ENCODE data around the gene ADAMTS17. TPM values are rescaled to one million over a fixed set of nuclear protein-coding genes. Genes with fewer than 3 reads are reported as not detected.

Gene ADAMTS17
- total RNA-seq, 1 donor from 2014 or later: 2.3 TPM

- Histone ChIP-seq H3K27me3 (ENCODE audit: control insufficient read depth, insufficient read depth, low read length) (no peaks in the 10 kb centered on the region), H3K36me3 (ENCODE audit: control insufficient read depth, insufficient read depth, low read length) (no peaks in the 10 kb centered on the region), H3K4me3 (ENCODE audit: low read depth, low read length) (no peak overlapping the region)
- no peak for DNase-seq (ENCODE audit: low read depth)
- TF ChIP-seq CTCF (IDR thresholded peaks at IDR 0.05; ENCODE audit: insufficient read depth, low read length, poor library complexity, severe bottlenecking): no peak
Observed at GRCh38 chr15:99965376-99965775, 376.4 kb downstream of the ADAMTS17 start.

- H3K36me3 ChIP-seq (ENCODE audit: control insufficient read depth, insufficient read depth, low read length): no peaks in the 10 kb centered on the region
- H3K27me3 ChIP-seq (ENCODE audit: control insufficient read depth, insufficient read depth, low read length): no peaks in the 10 kb centered on the region
- DNase-seq (ENCODE audit: low read depth): no peak
- TF ChIP-seq CTCF (IDR thresholded peaks at IDR 0.05; ENCODE audit: insufficient read depth, low read length, poor library complexity, severe bottlenecking): no peak
- H3K4me3 ChIP-seq (ENCODE audit: low read depth, low read length): no peak overlapping the region
Observed at GRCh38 chr15:99963976-99964375, 377.8 kb downstream of the ADAMTS17 start.

GRCh38 chr15:99963096-99963825 lies 378.5 kb downstream of the ADAMTS17 start:
- H3K27me3 ChIP-seq (ENCODE audit: control insufficient read depth, insufficient read depth, low read length): no peaks in the 10 kb centered on the region
- no peak for TF ChIP-seq CTCF (IDR thresholded peaks at IDR 0.05; ENCODE audit: insufficient read depth, low read length, poor library complexity, severe bottlenecking)
- DNase-seq (ENCODE audit: low read depth): peak; percentile 49
- H3K36me3 ChIP-seq (ENCODE audit: control insufficient read depth, insufficient read depth, low read length): no peaks in the 10 kb centered on the region
- no peak overlapping the region for H3K4me3 ChIP-seq (ENCODE audit: low read depth, low read length)

GRCh38 chr15:99962006-99962561 lies 379.7 kb downstream of the ADAMTS17 start:
- TF ChIP-seq CTCF (IDR thresholded peaks at IDR 0.05; ENCODE audit: insufficient read depth, low read length, poor library complexity, severe bottlenecking): no peak
- no peak for DNase-seq (ENCODE audit: low read depth)
- H3K4me3 ChIP-seq (ENCODE audit: low read depth, low read length): no peak overlapping the region
- H3K36me3 ChIP-seq (ENCODE audit: control insufficient read depth, insufficient read depth, low read length): no peaks in the 10 kb centered on the region
- no peaks in the 10 kb centered on the region for H3K27me3 ChIP-seq (ENCODE audit: control insufficient read depth, insufficient read depth, low read length)

GRCh38 chr15:99961011-99961441 lies 380.7 kb downstream of the ADAMTS17 start:
- no peaks in the 10 kb centered on the region for H3K36me3 ChIP-seq (ENCODE audit: control insufficient read depth, insufficient read depth, low read length)
- H3K27me3 ChIP-seq (ENCODE audit: control insufficient read depth, insufficient read depth, low read length): no peaks in the 10 kb centered on the region
- no peak for TF ChIP-seq CTCF (IDR thresholded peaks at IDR 0.05; ENCODE audit: insufficient read depth, low read length, poor library complexity, severe bottlenecking)
- H3K4me3 ChIP-seq (ENCODE audit: low read depth, low read length): no peak overlapping the region
- no peak for DNase-seq (ENCODE audit: low read depth)
